Fibroblast of skin of scalp (primary cell): ENCODE results near the gene IGSF3.

ENCODE experiments used
- DNase-seq: peaks from one replicate; pipeline ENCODE4 v3.0.0-alpha.2; 2013

IGSF3 gene

DNA sequence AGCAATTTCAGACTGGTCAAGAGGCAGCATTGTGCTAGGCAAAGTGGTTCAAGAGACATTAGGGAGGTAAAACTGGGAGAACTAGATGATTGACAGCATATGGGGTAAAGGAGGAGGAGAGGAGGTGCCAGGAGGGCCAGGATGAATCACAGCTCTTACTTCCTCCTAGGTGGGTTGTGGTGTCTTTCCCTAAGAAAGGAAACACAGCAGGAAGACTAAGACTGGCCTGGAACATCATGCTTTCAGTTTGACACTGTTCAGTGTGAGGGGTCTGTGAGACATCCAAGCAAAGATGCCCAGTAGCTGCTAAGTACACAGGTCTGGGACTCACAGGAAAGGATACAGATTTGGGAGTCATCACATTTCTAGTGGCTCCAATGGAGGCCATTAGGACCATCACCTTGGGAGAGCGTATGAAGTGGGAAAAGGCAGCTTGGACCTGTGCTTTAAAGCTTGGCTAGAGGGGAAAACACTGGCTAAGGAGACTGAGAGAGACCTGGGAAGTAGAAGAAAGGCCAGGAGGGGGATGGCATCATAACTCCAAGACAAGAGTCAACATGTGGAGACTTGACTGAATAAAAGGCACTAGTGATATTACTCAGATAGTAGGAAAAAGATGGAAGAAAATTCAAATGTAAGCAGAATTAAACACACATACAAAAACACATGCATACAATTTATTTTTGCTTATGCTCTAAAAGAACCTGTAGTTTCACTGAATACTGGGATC is 114.0 kb downstream of the IGSF3 start:
- DNase-seq = no peak

- no peak for DNase-seq
Measured at GRCh38 chr1:116546354-116546977, 121.1 kb downstream of the IGSF3 start.

- no peak for DNase-seq
Measured at GRCh38 chr1:116545359-116545705, 122.2 kb downstream of the IGSF3 start.

DNA sequence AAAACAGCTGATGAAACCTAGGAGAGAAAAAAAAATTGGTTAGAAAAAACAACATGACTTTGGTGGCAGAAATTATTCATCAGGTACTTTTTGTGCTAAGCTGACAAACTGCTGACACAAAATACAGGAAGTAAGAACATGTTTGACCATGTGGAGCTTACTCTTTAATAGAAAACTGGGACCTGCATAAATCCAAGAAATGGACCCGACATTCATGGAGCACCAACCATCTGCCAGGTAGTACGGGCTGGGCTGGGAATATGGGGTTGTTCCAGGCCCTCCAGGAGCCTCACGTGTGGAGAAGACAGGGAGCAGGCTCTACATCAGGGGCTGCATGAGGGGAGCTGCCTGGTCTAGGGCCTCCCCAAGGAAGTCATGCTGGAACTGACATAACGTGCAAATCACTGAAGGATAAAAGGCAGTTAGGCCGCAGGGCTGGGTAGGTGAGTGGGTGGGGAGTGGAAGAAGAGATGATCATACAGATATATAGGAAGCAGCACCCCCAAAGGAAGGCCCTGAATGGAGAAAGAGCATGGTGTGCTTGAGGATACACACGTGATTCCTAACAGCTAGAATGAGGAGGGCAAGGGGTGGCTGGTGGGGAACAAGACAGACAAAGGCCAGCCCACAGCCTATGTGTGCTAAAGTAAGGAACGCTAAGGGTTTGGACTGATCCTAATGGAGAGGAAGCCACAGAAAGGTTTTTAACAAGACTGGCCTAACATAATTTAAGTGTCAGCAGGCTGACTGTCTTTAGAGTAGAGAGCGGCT is 122.8 kb downstream of the IGSF3 start:
- DNase-seq = no peak

- DNase-seq = no peak
Measured at GRCh38 chr1:116540088-116540487, 127.4 kb downstream of the IGSF3 start.

DNA sequence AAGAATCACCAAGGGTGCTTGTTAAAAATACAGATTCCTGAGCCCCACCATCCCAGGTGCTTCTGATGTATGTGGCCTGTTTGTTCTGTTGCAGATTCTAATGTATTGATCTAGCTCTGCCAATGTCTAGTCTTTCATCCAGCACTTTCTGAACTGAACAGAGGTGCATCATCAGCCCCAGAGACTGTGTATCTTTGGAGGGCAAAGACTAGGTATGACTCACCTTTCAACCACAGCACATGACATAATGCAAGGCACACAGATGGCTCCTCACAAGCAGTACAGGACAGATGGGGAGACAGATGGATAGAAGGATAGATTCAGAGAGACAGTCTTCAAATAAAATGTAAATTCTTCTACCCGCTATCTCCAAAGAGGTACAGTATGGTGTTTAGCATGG is 129.0 kb downstream of the IGSF3 start:
- DNase-seq = peak; percentile 18

GRCh38 chr1:116537898-116538297 is 129.6 kb downstream of the IGSF3 start:
- DNase-seq = no peak

DNA sequence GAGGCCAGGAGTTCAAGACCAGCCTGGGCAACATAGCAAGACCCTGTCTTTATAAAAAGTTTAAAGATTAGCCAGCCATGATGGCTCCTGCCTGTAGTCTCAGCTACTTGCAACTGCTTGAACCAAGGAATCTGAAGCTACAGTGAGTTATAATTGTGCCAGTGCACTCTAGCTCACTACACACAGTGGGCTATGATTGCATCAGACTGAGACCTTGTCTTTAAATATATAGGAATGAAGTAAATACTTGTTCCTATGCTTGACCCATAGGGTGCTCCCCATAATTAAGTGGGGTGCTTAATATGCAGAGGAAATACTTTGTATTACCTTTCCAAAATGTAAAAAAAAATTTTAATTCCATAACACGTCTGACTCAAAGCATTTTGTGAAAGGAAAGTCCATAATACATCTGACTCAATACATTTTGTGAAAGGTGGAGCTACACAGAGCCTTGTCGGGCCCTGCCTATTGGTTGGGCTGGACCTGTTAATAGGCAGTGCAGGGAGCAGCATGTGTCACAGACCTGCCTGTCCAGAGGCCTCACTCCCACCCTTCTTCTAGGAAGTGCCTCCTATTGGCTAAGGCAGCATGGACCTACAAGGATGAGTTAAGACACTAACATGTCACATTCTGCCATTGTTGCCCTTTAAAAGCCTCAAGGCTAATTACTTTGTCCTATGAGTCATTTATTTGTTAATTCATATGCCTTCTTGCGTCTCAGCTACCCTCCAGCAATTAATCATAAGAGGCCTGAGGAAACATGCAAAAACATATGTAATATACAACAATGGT is 130.3 kb downstream of the IGSF3 start:
- DNase-seq = peak; percentile 19

- DNase-seq = no peak
Measured at GRCh38 chr1:116534014-116534739, 133.4 kb downstream of the IGSF3 start.

GRCh38 chr1:116533429-116533820 is 134.1 kb downstream of the IGSF3 start:
- DNase-seq = no peak

DNA sequence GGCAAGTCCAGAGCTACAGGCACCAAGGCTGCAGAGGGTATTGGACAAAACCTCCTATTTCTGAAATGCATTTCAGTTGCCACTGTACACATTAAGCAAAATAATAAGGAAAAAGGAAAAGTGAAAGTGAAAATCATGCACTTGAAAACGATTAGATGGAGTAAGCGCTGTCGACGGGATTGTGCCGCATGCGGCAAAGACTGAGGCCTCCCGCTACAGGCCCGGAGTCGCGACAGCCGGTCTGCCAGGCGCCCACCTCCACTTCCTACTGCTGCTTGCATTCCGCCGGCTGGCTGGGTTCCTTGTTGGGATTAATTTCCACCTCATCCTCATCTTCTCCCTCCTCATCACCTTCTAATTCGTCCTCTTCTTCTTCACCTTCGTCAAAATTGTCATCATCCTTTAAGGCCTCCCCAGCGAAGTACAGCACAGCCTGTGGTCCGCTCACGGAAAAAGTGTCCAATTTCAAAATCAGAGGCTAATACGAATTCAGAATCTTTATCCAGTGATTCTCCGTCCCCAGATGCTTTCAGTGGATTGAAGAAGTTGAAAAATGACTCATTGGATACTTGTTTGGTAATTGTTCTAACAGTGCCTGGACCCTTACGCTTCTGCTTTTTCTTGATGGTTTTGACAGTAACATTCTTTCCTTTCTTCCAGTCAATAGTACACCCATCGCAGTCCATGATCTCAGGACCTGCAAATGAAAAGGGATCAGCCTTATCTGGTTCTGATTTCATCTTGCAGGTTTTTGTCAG is 134.7 kb downstream of the IGSF3 start:
- DNase-seq = no peak

DNA sequence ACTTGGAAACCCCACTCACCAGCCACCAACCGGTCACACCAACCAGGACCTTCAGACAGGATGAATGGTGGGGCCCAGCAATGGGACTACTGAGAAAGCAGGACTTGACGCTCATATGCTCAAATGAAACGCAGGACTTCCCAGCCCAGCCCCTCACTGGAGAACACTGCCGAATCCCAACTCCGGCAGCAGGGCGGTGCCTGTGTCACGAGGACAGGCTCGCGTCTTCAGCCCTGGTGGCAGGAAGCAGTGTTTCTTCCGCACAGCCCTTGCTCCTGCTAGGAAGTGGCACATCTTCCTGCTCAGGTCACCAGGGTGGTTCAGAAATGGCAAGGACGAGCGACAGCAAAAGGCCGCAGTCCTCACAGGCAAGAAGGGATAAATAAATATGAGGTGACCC is 135.6 kb downstream of the IGSF3 start:
- DNase-seq = no peak

GRCh38 chr1:116529681-116530080 is 137.9 kb downstream of the IGSF3 start:
- no peak for DNase-seq

DNA sequence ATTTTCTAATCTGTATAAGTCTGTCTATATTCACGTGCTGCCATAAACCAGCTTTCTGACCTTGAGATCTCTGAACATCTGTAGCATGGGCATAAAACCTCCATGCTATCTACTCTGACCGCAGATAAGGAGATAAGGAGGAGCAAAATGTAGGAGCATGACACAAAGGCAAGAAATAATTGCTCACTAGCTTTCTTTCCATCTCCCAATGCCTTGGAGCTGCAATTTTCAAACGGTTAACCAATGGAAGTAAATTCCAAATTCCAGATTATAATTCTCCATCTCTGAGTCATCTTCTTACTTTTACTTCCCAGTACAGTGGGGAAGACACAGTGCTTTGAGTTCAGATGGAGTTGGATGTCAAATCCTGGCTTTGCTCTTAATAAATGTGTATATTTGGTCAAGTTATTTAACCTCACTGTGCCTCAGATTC is 138.3 kb downstream of the IGSF3 start:
- peak; percentile 62 for DNase-seq

DNA sequence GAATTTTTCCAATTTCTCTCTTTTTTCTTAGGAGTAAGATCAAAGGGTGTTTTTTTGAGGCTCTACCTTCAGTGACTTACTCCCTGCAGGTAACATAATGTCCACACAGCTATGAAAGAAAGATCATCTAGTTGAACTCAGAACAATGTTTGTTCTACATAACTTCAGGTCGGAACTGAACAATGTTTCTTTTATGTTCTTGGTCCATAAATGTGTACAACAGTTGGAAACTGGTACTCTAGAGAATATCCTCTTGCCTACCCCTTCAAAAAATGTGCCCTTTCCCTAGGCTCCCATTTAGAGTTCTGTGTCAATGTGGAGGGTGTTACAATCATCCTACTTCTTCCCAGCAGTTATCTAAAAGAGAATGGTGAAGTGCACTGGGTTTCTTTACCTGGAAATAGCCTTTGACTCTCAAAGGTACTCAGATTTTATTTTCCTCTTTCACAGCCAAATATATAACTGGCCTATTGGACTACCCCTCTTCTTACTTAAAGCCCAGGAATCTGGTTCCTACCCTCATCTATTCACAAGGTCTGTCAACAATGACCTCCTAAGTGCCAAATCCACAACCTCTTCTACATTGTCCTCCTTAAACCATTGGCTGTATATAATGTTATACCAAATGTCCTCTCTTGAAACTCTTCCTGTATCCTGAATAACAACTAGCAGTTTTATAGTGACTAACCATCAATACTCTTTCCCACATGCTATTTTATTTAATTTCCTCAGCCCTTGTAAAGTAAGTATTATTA is 139.0 kb downstream of the IGSF3 start:
- no peak for DNase-seq

DNA sequence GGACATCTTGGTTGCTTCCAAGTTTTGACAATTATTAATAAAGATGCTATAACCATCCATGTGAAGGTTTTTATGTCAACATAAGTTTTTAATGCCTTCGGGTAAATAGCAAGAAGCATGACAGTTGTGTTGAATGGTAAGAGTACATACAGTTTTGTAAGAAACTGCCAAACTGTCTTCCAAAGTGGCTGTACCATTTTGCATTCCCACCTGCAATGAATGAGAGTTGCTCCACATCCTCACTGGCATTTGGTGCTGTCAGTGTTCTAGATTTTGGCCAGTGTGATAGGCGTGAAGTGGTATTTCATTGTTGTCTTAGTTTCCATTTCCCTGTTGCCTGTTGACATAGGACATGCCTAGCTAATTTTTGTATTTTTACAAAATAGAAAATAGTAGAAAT is 142.1 kb downstream of the IGSF3 start:
- no peak for DNase-seq
